Stimulated activated memory B cell treated with anti-CD40 and anti-IgM and Interleukin-4, amounts not matched to agents 10 μg/mL and 1 μg/mL and 100 μg/mL, for 72 hours (primary cell): ENCODE measurements around the gene CRYBA1.

Experiments
- ATAC-seq: fragments of 150-1000 bp; cut with Tn5 transposase; 2 replicates; pipeline ENCODE4 v1.10.0; 2021
- H3K27ac Mint-ChIP-seq: one replicate; pipeline ENCODE4 v1.8.0; 2022; ENCODE audit warnings: mild to moderate bottlenecking, mixed read lengths
- H3K27me3 Mint-ChIP-seq: one replicate; pipeline ENCODE4 v1.8.0; 2022; ENCODE audit warnings: mixed read lengths
- H3K36me3 Mint-ChIP-seq: one replicate; pipeline ENCODE4 v1.8.0; 2022; ENCODE audit warnings: mixed read lengths
- H3K4me1 Mint-ChIP-seq: one replicate; pipeline ENCODE4 v1.8.0; 2022; ENCODE audit warnings: mixed read lengths
- H3K4me3 Mint-ChIP-seq: one replicate; pipeline ENCODE4 v1.8.0; 2022; ENCODE audit warnings: mild to moderate bottlenecking, moderate library complexity, mixed read lengths
- H3K9me3 Mint-ChIP-seq: one replicate; pipeline ENCODE4 v1.8.0; 2022; ENCODE audit warnings: mixed read lengths

Gene CRYBA1

DNA sequence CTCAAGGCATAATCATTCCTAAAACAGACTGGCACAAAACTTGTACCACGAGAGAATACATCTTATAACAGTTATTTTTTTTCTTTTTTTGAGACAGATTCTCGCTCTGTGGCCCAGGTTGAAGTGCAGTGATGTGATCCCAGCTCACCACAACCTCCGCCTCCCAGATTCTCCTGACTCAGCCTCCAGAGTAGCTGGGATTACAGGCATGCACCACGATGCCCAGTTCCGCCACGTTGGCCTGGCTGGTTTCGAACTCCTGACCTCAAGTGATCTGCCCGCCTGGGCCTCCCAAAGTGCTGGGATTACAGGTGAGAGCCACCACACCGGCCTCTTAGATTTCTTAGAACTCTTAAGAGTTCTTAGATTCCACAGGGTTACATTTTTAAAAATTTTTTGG lies 43.2 kb downstream of the CRYBA1 start:
- H3K4me1 Mint-ChIP-seq, result peaks cover 58% of the 10 kb centered on the region
- no peak for ATAC-seq
- no peaks in the 10 kb centered on the region for H3K27me3 Mint-ChIP-seq
- no peak overlapping the region for H3K4me3 Mint-ChIP-seq
- no peak overlapping the region for H3K27ac Mint-ChIP-seq
- peaks cover 44% of the 10 kb centered on the region for H3K36me3 Mint-ChIP-seq
- H3K9me3 Mint-ChIP-seq, result no peaks in the 10 kb centered on the region

GRCh38 chr17:29291163-29291752 lies 44.6 kb downstream of the CRYBA1 start:
- Mint-ChIP-seq H3K4me3 (peak overlapping the region; percentile 79), H3K4me1 (peaks cover 56% of the 10 kb centered on the region), H3K36me3 (peaks cover 34% of the 10 kb centered on the region), H3K27me3 (no peaks in the 10 kb centered on the region), H3K9me3 (no peaks in the 10 kb centered on the region), H3K27ac (peak overlapping the region; percentile 96)
- ATAC-seq, result no peak

DNA sequence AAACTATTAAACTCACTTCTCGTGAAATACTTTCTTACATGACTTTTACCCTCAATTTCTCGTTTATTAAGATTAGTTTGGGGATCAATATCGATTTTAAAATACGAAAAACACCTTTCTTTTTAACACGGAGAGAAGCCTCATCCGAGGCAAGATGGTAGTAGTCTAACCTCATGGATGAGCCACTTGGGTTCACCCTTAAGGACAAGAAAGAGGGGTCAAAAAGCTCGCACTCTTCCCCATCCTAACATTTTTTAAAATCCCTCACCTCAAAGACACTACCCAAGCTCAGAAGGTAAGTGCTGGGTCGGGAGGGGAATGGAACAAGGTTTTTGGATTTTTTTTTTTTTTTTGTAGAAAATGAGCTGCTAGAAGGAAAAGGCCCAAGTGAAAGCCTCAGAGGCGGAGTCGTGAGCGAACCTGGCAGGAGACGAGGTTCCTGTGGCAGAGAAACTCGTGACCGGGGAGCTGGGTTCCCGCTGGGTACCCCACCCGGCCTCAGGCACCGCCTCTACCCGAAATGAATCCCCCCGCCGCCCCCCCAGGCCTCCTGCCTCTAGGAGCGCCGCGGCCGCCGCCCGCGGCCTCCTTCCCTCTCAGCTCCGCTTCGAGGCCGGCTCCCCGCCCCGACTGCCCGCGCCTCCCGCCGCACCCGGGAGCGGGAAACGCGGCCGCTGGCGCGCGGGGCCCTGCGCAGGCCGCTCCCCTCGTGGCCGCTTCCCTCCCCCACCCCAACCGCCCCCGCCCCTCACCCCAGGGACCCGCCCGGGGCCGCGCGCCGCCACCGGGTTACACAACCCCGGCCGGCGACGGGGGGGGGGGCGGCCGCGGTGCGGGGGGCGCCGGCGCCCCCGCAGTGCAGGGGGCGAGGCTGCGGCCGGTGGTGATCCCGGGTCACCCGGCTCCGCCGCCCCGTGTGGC lies 45.7 kb downstream of the CRYBA1 start:
- no peaks in the 10 kb centered on the region for H3K9me3 Mint-ChIP-seq
- H3K4me3 Mint-ChIP-seq, result peak overlapping the region; percentile 97
- peaks cover 46% of the 10 kb centered on the region for H3K4me1 Mint-ChIP-seq
- ATAC-seq, result peak; percentile 24
- H3K27ac Mint-ChIP-seq, result peak overlapping the region; percentile 96
- no peaks in the 10 kb centered on the region for H3K27me3 Mint-ChIP-seq
- peaks cover 24% of the 10 kb centered on the region for H3K36me3 Mint-ChIP-seq

GRCh38 chr17:29292992-29293889 lies 46.6 kb downstream of the CRYBA1 start:
- Mint-ChIP-seq H3K36me3 (peaks cover 15% of the 10 kb centered on the region), H3K27ac (peak overlapping the region; percentile 96), H3K9me3 (no peaks in the 10 kb centered on the region), H3K4me3 (peak overlapping the region; percentile 97), H3K4me1 (peaks cover 37% of the 10 kb centered on the region), H3K27me3 (no peaks in the 10 kb centered on the region)
- ATAC-seq, result peak; percentile 63

DNA sequence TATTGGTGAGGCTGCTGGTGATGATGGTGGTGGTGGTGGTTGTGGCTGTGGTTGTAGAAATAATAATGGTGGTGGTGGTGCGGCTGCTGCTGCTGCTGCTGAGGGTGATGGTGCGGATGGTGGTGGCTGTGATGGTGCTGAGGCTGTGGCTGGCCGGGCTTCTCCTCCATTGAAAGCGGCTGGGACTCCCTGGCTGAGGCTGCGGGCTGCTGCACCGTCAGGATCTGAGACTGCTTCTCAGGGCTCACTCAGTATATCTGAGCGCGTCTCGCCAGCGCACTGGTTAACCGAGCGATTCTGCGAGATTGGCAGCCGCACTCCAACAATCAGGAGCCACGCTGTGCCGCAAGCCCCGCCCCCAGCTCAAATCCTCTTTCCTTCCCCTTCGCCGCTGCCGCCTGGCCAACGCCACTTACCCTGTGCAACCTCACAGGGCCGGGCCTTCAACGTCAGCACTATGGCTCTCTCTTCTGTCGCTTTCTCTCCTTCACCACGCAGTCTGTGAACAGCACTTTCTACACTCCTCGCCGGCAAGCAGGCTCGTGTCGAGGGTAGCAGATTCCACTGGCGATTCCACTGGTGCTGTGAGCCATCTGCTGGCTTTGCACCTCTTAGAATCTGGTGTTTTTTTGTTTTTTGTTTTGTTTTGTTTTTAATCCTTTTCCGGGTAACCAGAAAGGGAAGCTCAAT lies 47.4 kb downstream of the CRYBA1 start, which contains the start of gene NUFIP2:
Gene NUFIP2, minus strand, starts transcription at position 259 of the 690 bp plus-strand sequence. Its CDS starts 89 bp downstream, at position 170.
- peak within 1 kb of the TSS; percentile 96 for H3K27ac Mint-ChIP-seq
- H3K4me1 Mint-ChIP-seq, result peaks cover 31% of the 10 kb centered on the region
- peaks cover 9% of the 10 kb centered on the region for H3K36me3 Mint-ChIP-seq
- peak within 1 kb of the TSS; percentile 97 for H3K4me3 Mint-ChIP-seq
- peak; percentile 95 for ATAC-seq
- H3K9me3 Mint-ChIP-seq, result no peaks in the 10 kb centered on the region
- no peaks in the 10 kb centered on the region for H3K27me3 Mint-ChIP-seq

- no peak for ATAC-seq
- peaks cover 26% of the 10 kb centered on the region for H3K4me1 Mint-ChIP-seq
- no peaks in the 10 kb centered on the region for H3K27me3 Mint-ChIP-seq
- H3K4me3 Mint-ChIP-seq, result peak overlapping the region; percentile 97
- peak overlapping the region; percentile 96 for H3K27ac Mint-ChIP-seq
- H3K9me3 Mint-ChIP-seq, result no peaks in the 10 kb centered on the region
- peaks cover 4% of the 10 kb centered on the region for H3K36me3 Mint-ChIP-seq
Measured at GRCh38 chr17:29294580-29294900, 47.9 kb downstream of the CRYBA1 start.

GRCh38 chr17:29295420-29295819 lies 48.8 kb downstream of the CRYBA1 start:
- ATAC-seq, result no peak
- no peaks in the 10 kb centered on the region for H3K9me3 Mint-ChIP-seq
- peaks cover 4% of the 10 kb centered on the region for H3K36me3 Mint-ChIP-seq
- no peaks in the 10 kb centered on the region for H3K27me3 Mint-ChIP-seq
- no peak overlapping the region for H3K4me3 Mint-ChIP-seq
- H3K4me1 Mint-ChIP-seq, result peaks cover 22% of the 10 kb centered on the region
- H3K27ac Mint-ChIP-seq, result peak overlapping the region; percentile 96

DNA sequence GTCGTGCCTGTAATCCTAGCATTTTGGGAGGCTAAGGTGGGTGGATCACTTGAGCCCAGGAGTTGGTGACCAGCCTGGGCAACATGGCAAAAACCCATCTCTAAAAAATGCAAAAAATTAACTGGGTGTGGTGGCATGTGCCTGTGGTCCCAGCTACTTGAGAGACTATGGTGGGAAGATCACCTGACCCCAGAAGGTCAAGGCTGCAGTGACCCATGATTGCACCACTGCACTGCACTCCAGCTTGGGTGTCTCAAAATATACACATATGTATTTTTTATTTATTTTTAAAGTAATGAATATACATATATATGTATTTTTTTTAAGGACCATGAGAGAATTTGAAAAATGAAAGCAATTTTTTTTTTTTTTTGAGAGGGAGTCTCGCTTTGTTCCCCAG lies 52.4 kb downstream of the CRYBA1 start:
- H3K4me3 Mint-ChIP-seq, result no peak overlapping the region
- H3K4me1 Mint-ChIP-seq, result peaks cover 24% of the 10 kb centered on the region
- no peak for ATAC-seq
- no peak overlapping the region for H3K27ac Mint-ChIP-seq
- H3K36me3 Mint-ChIP-seq, result no peaks in the 10 kb centered on the region
- H3K9me3 Mint-ChIP-seq, result no peaks in the 10 kb centered on the region
- H3K27me3 Mint-ChIP-seq, result no peaks in the 10 kb centered on the region

DNA sequence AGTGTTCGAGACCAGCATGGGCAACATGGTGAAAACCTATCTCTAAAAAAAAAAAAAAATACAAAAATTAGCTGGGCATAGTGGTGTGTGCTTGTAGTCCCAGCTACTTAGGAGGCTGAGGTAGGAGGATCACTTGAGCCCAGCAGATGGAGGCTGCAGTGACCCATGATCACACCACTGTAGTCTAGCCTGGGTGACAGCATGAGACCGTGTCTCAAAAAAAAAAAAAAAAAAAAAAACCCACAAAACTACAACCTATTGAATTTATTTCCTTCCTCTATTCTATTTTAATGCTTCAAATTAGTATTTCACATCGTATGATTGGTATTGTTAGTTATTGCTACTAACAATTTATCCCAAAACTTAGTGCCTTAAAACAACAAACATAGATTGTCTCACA lies 56.7 kb downstream of the CRYBA1 start:
- Mint-ChIP-seq H3K36me3 (no peaks in the 10 kb centered on the region), H3K4me3 (no peak overlapping the region), H3K27me3 (no peaks in the 10 kb centered on the region), H3K9me3 (no peaks in the 10 kb centered on the region), H3K27ac (no peak overlapping the region), H3K4me1 (peaks cover 12% of the 10 kb centered on the region)
- no peak for ATAC-seq
